Measurements from ENCODE around the gene ALKBH4.
"Not testable (repeated sequence)": the region's sequence is repeated elsewhere in the genome, so short reads cannot be mapped to it uniquely, and the experiment has no call there.

GRCh38 chr7:102496861-102497260 is 32.2 kb upstream of the ALKBH4 start:
- TF ChIP-seq CTCF, POLR2A (IDR thresholded peaks at IDR 0.05): not testable (repeated sequence)

All from heart left ventricle (tissue), 13 donors.